Activated CD8-positive, alpha-beta memory T cell treated with anti-CD3 and anti-CD28 coated beads for 48 hours (primary cell): ENCODE measurements around the gene FMO2.

Source experiments
- DNase-seq, 3 experiments: peaks; one replicate each; pipeline ENCODE4 v3.0.0-alpha.2; 2020; ENCODE audit warnings: low read depth in 2 of 3, low spot score in 2 of 3

The FMO2 gene

GRCh38 chr1:171185091-171185490, at the start of gene FMO2:
TSS of gene FMO2 (plus strand) at chr1:171185300. CDS start at chr1:171185714, 414 bp downstream.
- DNase-seq, result no peak

- DNase-seq, result no peak
Measured at GRCh38 chr1:171137580-171137979, 47.5 kb upstream of the FMO2 start.

GRCh38 chr1:171138980-171139379, 46.1 kb upstream of the FMO2 start:
- DNase-seq, result no peak

GRCh38 chr1:171139890-171140289, 45.2 kb upstream of the FMO2 start:
- no peak for DNase-seq

GRCh38 chr1:171140401-171140800, 44.7 kb upstream of the FMO2 start:
- no peak for DNase-seq

- no peak for DNase-seq
Measured at GRCh38 chr1:171140956-171141687, 44.0 kb upstream of the FMO2 start.

GRCh38 chr1:171141688-171142415, 43.2 kb upstream of the FMO2 start:
- no peak for DNase-seq

GRCh38 chr1:171142416-171143385, 42.4 kb upstream of the FMO2 start:
- DNase-seq, result no peak

- no peak for DNase-seq
Measured at GRCh38 chr1:171150156-171150555, 34.9 kb upstream of the FMO2 start.

- DNase-seq, result no peak
Measured at GRCh38 chr1:171152549-171152948, 32.6 kb upstream of the FMO2 start.

GRCh38 chr1:171155484-171155883, 29.6 kb upstream of the FMO2 start:
- DNase-seq, result no peak

GRCh38 chr1:171158096-171158495, 27.0 kb upstream of the FMO2 start:
- DNase-seq, result no peak

- no peak for DNase-seq
Measured at GRCh38 chr1:171158551-171158950, 26.5 kb upstream of the FMO2 start.

GRCh38 chr1:171159148-171159547, 26.0 kb upstream of the FMO2 start:
- DNase-seq, result no peak

- no peak for DNase-seq
Measured at GRCh38 chr1:171160211-171160610, 24.9 kb upstream of the FMO2 start.

GRCh38 chr1:171160639-171161354, 24.3 kb upstream of the FMO2 start:
- DNase-seq, result no peak

GRCh38 chr1:171161431-171161830, 23.7 kb upstream of the FMO2 start:
- no peak for DNase-seq

GRCh38 chr1:171166361-171166760, 18.7 kb upstream of the FMO2 start:
- no peak for DNase-seq

GRCh38 chr1:171167785-171168184, 17.3 kb upstream of the FMO2 start:
- DNase-seq, result no peak

- DNase-seq, result no peak
Measured at GRCh38 chr1:171172471-171172870, 12.6 kb upstream of the FMO2 start.

GRCh38 chr1:171173069-171173468, 12.0 kb upstream of the FMO2 start:
- no peak for DNase-seq
